Suprapubic skin (tissue), 3 donors: Measurements from ENCODE around the gene AP2M1.

Source experiments
- CTCF ChIP-seq, 2 donors: fragments of 200-600 bp in 1 of 2; fragments of 450-650 bp in 1 of 2; sonication (generic) in 1 of 2; IDR thresholded peaks; one replicate each; pipeline ENCODE4 v1.5.1; 2016 to 2019; ENCODE audit warnings: antibody characterized with exemption in 2 of 2, mild to moderate bottlenecking in 1 of 2, moderate library complexity in 1 of 2
- EP300 ChIP-seq: sonication (generic); formaldehyde crosslinking; IDR thresholded peaks from one replicate; pipeline ENCODE4 v1.6.1; 2017; ENCODE audit warnings: antibody characterized with exemption
- POLR2A ChIP-seq, 2 donors: fragments of 450-650 bp; IDR thresholded peaks; one replicate each; pipeline ENCODE4 v1.6.1; 2017; ENCODE audit warnings: antibody characterized with exemption in 2 of 2, mild to moderate bottlenecking in 2 of 2, moderate library complexity in 2 of 2

- TF ChIP-seq POLR2A (IDR thresholded peaks at IDR 0.05) (no peak), CTCF (IDR thresholded peaks at IDR 0.05) (no peak), EP300 (no peak)
These were observed 3.1 kb upstream of the AP2M1 start for GRCh38 chr3:184171562-184171961.
